Activated CD4-positive, alpha-beta T cell treated with anti-CD3 and anti-CD28 coated beads, Interleukin-2, amount 50 U/mL, for 24 hours (primary cell): ENCODE data around the gene GLCCI1.

Experiments used
- DNase-seq, 2 donors: peaks; one replicate each; pipeline ENCODE4 v3.0.0-alpha.2; 2020; ENCODE audit warnings: low read depth in 1 of 2, low spot score in 1 of 2

GLCCI1 gene

GRCh38 chr7:8128449-8129317 lies 160.1 kb downstream of the GLCCI1 start:
- no peak for DNase-seq

DNA sequence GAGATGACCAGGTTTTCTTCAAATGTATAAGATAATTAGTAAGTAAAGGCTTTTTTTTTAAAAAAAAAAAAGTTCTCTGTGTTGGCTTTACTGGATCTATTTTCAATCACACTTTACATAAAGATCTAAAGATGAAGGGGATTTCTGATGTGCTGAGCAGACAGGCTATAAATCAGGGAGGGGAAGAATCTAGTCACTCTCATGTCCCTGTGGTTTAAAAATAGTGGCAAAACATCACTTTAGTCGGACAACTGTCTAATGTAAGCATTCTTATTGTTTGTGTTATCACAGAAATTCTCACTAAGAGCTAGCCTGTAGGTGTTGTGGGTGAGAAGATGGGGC lies 160.7 kb downstream of the GLCCI1 start:
- DNase-seq: no peak

- DNase-seq: no peak
These were observed 162.1 kb downstream of the GLCCI1 start for GRCh38 chr7:8130663-8131062.

- no peak for DNase-seq
These were observed 163.4 kb downstream of the GLCCI1 start for GRCh38 chr7:8131694-8132605.

GRCh38 chr7:8133188-8133848 lies 164.7 kb downstream of the GLCCI1 start:
- DNase-seq: no peak

DNA sequence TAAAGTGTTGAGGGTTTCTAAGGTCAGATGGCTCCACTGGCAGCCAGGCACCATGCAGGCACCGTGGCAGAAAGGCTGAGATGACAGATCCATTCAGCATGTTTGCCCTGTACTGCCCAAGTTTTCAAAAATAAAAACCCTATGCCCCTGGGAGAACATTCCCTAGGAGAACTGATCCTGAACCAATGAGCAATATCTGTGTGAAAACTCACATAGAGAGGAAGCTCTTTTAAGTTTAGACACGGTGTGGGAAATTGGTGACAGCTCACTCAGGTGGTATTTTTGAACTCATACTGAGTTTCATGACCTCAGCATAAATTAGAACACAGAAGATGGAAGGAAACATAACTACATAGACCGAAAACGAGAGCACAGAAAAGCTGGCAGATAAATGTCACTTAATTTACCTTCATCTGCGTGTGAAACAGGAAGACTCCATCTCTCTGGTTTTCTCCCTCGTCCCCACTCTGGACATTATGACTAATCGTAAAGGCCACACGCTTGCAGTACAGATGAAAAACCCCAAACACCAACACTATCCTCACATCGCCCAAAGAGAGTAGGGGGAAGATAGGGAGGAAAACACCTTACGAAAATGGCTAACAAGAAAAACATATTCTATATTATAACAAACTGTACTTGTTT lies 165.6 kb downstream of the GLCCI1 start:
- peak in 1 of 2 donors; percentile 49 for DNase-seq

DNA sequence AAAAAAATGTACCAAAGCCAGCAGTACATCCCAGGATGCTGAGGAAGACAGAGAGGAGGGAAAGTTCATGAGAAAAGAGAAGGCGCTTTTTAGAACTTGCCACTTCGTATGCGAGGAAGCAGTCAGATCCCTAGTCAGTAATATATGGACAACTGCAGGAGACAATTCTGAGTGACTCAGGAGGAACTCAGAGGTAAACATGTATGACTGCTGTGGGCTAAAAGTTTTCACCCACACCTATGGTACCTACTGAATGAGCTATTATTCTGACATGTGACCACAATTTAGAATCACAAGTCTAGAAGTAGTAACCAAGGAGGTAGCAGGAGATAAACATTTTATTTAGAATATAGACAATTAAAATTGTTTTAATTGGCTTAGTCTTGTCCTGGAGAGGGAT lies 166.8 kb downstream of the GLCCI1 start:
- DNase-seq: no peak

GRCh38 chr7:8136051-8136730 lies 167.6 kb downstream of the GLCCI1 start:
- no peak for DNase-seq
